ENCODE data around the gene ATAD5. TPM values are rescaled to one million over a fixed set of nuclear protein-coding genes. Genes with fewer than 3 reads are reported as not detected.
A peak's percentile ranks its signal among the peaks of the same experiment; 100 is the strongest.

Gene ATAD5
- polyA plus RNA-seq, 1 experiment: 0.42 TPM

- no peak for DNase-seq (ENCODE audit: low read depth)
- CTCF ChIA-PET: no interaction called here
- peaks cover 11% of the 10 kb centered on the region for H3K27me3 ChIP-seq (ENCODE audit: control insufficient read depth, insufficient read depth, low read length)
These were observed 89.9 kb downstream of the ATAD5 start, which contains the start of gene ADAP2 for GRCh38 chr17:30921544-30922196. TSS of gene ADAP2 (plus strand) at chr17:30921945. CDS start at chr17:30922015, 70 bp downstream.

GRCh38 chr17:30922235-30923030, 90.7 kb downstream of the ATAD5 start:
- ChIA-PET POLR2A (no interaction called here), CTCF (no interaction called here)
- H3K27me3 ChIP-seq (ENCODE audit: control insufficient read depth, insufficient read depth, low read length): peaks cover 11% of the 10 kb centered on the region
- no peak for DNase-seq (ENCODE audit: low read depth)
- H3K36me3 ChIP-seq (ENCODE audit: control insufficient read depth, insufficient read depth, low read length): no peaks in the 10 kb centered on the region
- TF ChIP-seq CTCF (IDR thresholded peaks at IDR 0.05; ENCODE audit: insufficient read depth, low read depth, low read length): no peak
- peak overlapping the region; percentile 28 for H3K4me3 ChIP-seq (ENCODE audit: low read depth, low read length)

More at GRCh38 chr17:30921544-30922196, 89.9 kb downstream of the ATAD5 start, which contains the start of gene ADAP2:
- no peak for TF ChIP-seq CTCF (IDR thresholded peaks at IDR 0.05; ENCODE audit: insufficient read depth, low read depth, low read length)
- POLR2A ChIA-PET: no interaction called here
- peak within 1 kb of the TSS; percentile 28 for H3K4me3 ChIP-seq (ENCODE audit: low read depth, low read length)
- H3K36me3 ChIP-seq (ENCODE audit: control insufficient read depth, insufficient read depth, low read length): no peaks in the 10 kb centered on the region

GRCh38 chr17:30924341-30924740, 92.6 kb downstream of the ATAD5 start:
- ChIA-PET POLR2A (no interaction called here), CTCF (no interaction called here)
- TF ChIP-seq CTCF (IDR thresholded peaks at IDR 0.05; ENCODE audit: insufficient read depth, low read depth, low read length): no peak
- Histone ChIP-seq H3K4me3 (ENCODE audit: low read depth, low read length) (no peak overlapping the region), H3K36me3 (ENCODE audit: control insufficient read depth, insufficient read depth, low read length) (no peaks in the 10 kb centered on the region), H3K27me3 (ENCODE audit: control insufficient read depth, insufficient read depth, low read length) (peaks cover 11% of the 10 kb centered on the region)
- DNase-seq (ENCODE audit: low read depth): no peak

GRCh38 chr17:30926516-30926915, 94.8 kb downstream of the ATAD5 start:
- DNase-seq (ENCODE audit: low read depth): no peak
- POLR2A ChIA-PET: no interaction called here
- H3K4me3 ChIP-seq (ENCODE audit: low read depth, low read length): no peak overlapping the region
- no peaks in the 10 kb centered on the region for H3K36me3 ChIP-seq (ENCODE audit: control insufficient read depth, insufficient read depth, low read length)
- TF ChIP-seq CTCF (IDR thresholded peaks at IDR 0.05; ENCODE audit: insufficient read depth, low read depth, low read length): no peak
- peaks cover 7% of the 10 kb centered on the region for H3K27me3 ChIP-seq (ENCODE audit: control insufficient read depth, insufficient read depth, low read length)
- CTCF ChIA-PET: interaction anchor here (1.2 kb wide), 1 partner anchor 9 kb away, joined by 3 read pairs; no protein-coding TSS in a partner anchor

GRCh38 chr17:30927756-30928155, 96.0 kb downstream of the ATAD5 start:
- CTCF ChIA-PET: interaction anchor here (1.7 kb wide), 1 partner anchor 10 kb away, joined by 3 read pairs; no protein-coding TSS in a partner anchor
- DNase-seq (ENCODE audit: low read depth): no peak
- no peaks in the 10 kb centered on the region for H3K36me3 ChIP-seq (ENCODE audit: control insufficient read depth, insufficient read depth, low read length)
- POLR2A ChIA-PET: no interaction called here
- H3K27me3 ChIP-seq (ENCODE audit: control insufficient read depth, insufficient read depth, low read length): peaks cover 4% of the 10 kb centered on the region
- no peak overlapping the region for H3K4me3 ChIP-seq (ENCODE audit: low read depth, low read length)
- no peak for TF ChIP-seq CTCF (IDR thresholded peaks at IDR 0.05; ENCODE audit: insufficient read depth, low read depth, low read length)

All from BJ (cell line).